NCI-H345 (cell line): Measurements from ENCODE around the gene TBX2.

Experiments
- DNase-seq: peaks from one replicate; lab custom pipeline; 2025; lab: John Stamatoyannopoulos, UW

The TBX2 gene

DNA sequence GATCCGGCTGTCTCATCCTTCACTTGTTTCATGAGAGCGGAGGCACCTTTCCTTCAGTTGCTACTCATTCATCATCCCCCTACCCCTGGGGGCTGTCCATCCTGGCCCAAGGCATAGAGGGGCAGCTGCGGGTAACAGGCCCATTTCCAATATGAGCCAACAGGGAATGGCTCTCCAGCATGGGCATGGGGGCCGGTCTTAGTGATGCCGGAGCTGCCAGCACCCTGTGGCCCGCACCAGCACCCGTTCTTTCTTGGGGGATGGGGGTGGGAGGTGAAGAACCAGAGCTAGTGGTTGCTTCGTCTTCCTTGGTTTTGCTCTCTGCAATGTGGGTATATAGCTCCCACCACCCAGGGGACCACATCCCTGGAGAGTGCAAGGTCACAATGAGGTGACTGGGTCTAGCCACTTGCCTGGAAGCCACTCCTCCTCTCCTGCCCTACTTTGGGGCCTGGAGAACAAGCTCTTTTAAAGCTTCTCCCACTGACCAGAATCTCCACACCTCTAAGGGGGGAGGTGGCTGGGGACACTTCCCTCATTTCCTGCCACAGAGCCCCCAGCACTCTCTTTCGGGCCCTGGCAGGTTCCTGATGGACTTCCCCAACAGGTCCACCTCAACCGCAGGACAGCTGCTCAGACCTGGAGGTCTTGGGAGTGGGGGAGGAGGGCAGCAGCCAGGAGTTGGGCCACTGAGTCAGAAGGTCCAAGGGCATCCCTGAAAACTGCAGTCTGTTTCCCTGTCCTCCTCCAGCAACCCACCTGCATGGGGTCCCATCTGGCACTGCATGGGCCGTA is 11.9 kb upstream of the TBX2 start:
- DNase-seq = no peak

DNA sequence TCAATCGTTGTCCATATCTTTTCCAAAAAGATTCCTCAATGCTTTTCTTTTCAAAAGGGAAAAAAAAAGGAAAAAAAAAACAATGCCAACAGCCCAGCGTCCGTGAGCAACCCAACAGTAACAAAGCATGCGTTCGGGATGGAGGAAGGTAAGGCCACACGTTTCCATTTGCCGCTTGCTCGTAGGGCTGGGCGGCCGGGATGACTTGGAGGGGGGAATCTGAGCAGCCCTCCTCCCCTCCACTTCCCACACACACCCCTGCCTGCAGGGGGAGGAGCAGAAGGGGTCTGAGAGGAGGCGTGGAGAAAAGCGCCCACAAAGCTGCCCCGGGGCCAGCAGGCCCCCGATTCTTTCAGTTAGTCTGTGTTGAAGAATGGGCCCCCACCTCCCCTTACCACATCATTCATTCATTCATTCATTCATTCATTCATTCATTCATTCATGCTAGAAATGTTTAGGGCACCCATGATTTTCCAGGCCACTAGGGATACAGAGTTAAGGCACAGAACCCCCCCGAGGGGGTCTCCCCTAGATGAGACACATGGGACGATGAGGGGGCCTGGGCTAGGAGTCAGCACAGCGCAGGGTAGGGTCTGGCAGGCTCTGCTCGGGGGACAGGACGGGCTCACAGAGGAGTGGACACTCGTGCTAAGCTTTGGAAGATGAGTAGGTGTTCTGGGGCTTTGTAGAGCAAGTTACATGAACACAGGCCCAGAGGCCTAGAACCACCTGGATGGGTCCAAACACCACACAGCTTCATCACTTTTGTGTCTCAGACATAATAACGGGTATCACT is 10.9 kb upstream of the TBX2 start:
- no peak for DNase-seq

DNA sequence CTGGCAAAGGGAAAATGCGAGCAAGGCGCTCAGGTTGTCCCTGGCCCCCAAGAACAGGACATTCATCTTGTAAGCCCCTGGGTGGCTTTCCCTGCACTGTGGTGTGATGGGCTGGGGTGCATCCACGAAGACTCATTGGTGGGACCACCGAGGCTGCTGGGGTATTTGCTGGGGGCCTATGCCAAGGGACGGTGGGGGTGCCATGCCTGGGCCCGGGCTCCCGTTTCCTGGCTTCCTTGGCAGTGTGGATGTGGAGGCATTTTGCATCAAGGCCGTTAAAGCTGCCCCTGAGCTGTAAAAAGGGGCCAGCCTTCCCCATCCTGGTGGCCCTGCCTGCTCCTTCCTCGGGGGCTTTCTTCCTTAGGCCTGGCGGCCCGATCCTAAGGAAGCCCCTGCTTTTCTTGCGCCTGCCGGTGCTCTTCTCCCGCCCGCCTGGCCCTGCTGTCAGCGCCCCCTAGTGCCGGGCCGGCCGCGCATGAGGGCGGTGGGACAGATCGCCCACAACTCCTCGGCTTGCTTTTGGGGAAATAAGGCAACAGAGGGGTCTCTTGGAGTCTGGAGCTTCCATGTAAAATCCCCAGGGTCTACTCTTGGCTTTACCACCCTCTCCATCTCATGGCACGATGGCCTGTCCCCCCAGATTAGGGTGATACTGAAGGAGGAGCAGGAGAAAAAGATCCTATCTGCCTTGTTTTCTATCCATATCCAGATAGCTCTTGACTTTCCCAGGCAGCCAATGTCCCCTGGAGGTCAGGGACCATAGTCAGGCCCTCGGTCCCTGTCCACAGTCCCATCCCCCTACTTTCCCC is 9.8 kb upstream of the TBX2 start:
- no peak for DNase-seq

DNA sequence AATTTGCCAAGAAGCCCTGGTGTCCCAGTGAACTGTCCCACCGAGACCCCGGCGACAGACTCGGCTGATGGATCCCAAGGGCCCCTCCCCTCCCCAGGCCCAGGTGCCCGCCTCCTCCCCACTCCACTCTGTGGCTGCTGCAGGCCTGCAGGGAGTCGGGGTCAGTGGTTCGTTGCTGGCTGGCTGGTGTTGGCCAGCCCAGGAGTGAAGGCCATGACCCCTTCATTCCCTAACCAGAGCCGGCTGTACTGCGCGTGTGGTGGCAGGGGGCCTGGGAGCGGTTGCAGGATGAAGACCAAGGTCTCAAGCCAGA is 9.2 kb upstream of the TBX2 start:
- DNase-seq = no peak

DNA sequence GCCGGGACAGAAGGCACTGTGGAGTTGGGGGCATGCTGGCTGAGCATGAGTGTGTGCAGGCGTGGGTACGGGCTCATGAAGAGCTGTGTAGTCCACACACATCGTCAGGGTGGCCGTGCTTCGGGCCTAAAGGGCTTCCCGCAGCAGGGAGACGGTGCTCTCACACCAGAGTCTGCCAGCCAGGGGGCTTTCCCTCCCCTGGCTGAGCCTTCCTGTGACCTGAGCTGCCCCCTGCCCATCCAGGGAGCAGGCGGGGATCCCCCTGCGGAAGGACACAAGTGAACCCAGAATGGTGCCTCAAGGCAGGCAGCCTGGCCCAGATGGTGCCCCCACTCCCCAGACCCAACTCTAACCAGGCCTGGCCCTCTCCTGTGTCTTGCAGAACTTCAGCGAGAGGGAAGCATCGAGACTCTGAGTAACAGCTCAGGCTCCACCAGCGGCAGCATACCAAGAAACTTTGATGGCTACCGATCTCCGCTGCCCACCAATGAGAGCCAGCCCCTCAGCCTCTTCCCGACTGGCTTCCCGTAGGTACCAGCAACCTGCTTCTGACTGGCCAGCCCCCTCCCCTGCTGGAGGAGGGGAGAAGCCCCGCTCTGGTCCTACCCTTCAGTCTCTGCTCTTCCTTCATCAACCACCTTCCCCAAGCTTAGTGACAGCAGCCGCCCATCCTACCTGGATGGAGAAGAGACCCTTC is 7.9 kb upstream of the TBX2 start:
- DNase-seq = no peak

DNA sequence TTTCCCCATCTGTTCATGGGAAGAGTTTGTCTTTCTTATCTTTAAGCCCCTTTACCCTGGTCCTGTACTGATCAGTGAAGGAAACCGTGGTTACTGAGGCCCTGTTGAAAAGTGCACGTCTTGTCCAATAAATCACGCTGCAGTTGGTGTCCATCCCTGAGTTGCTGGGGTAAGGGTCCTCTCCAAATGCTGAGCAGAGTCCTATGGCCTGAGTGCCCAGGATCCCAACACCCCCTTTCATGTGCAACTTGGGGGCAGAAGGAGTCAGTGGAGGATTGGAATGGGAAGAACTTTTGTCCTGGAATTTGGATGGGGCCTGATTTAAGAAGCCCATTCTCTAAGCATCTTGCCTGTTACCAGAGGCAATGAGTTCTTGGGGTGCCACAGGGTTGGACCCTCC is 7.0 kb upstream of the TBX2 start:
- no peak for DNase-seq

DNA sequence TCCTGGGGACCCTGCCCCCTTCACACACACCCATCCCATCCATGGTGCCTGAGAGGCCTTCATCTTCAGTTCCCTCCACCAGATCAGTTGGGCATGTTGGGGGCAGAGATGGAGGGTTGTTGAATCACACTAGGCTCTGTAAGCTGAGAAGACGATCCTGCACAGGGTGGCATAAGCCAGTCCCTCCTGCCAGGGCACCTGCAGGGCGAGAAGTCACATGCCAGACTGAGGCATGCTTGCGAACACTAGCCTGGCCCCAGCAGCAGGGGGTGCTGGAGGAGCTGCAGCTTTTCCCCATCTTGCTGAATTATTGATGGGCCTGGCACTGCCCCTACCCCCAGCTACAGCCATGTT is 6.1 kb upstream of the TBX2 start:
- DNase-seq = peak; percentile 23

DNA sequence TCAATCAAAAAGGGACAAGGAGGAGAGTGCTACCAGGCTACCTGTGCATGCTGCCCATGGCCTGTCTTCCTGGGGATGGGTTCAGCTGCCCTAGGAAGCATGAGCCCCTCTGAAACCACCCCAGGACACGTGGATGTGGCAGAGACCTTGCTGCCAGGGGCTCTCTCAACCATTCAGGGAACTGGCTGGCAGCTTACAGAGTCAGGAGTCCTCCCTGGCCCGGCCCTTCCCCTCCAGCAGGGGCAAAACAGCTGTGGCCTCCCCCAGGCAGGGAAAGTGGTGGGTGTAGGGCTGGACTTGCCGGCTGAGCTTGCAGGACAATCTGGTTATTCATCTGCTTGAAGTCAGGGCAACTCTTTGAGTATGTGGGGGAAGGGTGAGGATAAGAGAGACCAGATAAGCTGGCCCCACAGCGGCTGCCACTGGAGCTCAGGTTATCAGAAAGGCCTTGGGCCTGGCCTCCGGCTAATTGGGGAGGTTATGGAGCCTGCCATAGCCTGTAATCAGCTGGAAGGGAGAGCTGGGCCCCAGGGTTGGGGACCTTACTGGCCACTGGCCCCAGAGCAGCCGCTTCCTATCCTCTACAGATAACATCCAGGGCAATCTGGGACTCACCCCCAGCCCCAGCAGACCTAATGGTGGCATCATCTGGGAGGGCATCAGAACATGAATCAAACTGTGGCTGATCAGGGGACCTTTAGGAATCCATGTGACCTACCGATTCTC is 5.6 kb upstream of the TBX2 start:
- no peak for DNase-seq

DNA sequence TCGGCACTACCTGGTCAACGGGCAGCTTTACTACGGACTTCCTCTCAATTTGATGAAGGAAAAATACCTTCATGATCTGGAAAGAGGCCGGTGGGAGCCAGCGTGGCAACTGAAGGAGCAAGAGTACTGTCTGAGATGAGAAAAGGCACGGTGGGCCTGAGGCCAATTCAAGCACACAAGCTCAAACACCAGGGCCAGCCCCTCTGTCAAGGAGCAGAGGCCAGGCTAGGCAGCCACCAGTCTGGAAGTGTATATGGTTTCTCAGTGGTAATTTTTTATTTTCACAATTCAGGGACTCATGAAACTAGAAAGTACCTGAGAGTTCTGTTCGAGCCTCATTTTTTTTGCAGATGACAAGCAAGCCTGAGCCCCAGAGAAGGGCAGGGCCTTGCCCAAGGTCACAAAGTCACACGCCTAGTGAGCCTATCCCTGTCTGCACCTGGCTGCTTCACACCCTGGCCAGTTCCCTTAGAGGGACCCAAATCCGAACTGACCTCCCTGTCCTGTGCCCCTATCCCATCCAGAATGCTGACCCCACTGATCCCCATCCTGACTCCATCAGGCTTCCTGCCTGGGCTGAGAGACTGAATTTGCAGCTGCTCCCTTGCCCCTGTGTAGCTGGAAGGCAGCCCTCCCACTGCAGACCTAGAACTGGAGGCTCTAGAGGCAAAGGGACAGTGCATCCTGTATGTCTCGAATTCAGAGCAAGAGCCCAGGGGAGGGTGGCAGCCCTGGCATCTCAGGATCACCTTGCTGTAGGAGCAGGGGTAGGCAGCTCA is 4.8 kb upstream of the TBX2 start:
- no peak for DNase-seq

DNA sequence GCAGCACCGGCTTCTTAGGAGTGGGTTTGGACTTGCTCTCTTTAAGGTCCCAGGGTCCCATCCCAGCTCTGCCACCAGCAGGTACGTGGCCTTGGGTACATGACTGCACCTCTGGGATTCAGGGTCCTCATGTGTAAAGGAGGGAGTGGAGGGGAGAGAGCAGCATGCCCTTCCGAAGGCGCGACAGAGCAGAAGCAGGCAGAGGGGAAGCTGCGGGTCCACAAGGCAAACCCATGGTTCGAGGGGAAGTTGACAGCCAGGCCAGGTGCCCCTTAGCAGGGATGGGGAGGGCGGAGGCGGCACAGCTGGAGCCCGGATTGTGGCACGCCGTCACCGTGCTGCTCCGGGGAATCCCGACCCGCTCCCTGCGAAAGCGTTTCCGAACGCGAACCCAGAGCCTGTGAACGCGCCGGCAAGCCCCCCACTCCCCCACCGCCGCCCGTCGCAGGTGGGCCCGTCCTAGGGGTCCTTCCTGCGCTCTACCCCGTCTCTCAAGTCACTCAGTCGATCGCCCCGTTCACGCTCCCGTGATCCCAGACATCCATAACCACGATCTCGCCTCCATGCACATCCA is 4.1 kb upstream of the TBX2 start:
- DNase-seq = no peak

DNA sequence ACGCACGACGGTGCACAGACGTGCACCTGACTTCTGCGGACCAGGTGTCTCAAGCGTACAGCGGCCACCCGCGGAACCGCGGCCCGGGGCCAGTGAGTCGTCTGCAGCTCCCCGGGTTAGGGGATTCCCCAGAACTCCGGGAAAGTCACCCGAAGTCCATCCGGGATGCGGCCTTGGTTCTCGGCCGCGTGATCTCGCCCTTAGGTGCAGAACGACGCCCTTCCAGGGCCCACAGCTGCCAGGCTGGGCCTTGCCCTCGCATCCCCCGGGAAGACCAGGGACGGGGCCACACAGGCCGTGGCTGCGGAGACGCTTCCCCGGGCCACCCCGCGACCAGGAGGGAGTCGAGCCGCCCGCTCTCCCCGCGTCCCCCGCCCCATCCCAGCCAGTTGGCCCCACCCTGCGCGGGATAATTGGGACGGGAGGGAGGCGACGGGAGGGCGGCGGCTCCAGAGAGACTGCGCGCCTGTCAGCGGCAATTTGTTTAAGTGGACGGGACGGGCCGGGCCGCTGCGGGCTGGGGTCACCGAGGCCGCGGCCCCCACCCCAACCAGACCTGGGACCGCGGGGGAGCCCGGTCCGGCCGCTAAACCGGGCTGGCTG is 3.6 kb upstream of the TBX2 start:
- no peak for DNase-seq

DNA sequence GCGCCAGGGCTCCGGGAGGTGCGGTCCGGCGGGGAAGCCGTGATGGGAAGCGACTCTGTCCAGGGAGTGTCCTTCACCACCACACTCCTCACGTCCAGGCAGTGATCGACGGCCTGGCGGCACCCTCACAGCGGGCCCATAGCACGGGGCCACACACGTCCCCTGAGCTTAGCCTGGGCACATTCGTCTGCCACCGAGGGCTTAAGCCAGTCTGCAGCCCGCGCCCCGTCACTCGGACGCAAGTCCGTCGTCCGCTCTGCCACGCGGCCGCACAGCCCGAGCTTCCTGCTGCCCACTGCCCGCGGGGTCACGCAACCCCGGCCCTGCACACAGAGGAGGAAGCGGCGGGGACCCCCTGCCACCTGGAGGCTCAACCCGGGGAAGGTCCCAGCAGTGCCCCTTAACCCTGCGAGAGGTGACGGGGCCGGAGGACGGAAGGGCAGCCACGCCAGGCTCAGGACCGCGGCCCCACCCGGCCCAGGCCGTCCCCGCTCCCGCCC is 3.0 kb upstream of the TBX2 start:
- no peak for DNase-seq

DNA sequence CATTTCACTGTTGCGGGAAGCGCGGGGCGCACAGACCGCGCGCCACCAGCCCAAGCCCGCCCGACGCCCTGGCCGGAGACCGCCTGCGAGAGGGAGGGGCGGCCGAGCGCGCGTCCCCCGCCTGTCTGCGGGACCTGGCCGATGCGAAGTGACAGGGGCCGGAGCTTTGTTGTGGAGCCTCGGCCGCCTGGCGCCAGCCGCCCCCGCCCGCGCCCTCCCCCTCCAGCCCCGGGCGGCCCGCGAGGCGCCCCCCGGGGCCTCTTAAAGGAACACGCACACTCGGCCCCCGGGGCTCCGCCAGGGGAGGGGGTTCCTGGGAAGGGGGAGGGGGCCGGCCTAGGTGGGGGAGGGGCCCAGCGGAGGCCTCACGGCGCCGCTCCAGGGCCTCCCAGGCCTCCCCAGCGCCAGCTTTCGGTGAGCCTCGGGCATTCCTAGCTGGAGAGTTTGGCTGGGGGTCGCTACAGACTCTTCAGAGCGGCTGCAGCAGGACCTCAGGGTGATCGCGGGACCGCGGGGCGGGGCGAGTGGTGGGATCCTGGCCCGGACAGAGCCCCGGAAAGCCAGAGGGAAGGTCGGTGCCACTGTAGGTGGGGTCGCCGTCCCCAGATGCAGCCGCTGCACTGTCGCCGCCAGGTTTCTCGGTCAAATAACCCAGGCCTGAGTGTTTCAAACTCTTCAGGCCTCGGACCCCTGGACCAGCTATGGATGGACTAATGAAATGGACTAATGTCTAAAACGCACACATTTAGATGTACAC is 2.4 kb upstream of the TBX2 start:
- DNase-seq = no peak

DNA sequence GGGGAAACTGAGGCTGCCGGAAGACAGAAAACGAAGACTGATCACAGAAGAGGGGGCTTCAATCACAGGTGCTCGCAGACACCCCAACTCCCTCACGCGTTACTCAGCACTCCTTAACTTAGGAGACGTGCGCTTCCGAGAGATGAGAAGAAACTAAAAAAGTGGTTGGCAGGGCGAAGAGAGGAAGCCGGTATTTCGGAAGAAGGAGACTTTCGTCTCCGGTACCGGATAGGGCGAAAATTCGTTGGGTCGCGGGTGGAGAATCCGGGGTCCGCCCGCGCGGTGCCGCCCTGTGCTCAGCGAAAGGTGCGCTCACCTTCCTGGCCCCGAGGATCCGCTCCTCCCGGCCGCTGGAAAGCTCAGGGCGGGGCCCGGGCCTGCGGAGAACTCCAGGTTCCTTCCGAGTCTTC is 917 bp upstream of the TBX2 start:
- DNase-seq = no peak

DNA sequence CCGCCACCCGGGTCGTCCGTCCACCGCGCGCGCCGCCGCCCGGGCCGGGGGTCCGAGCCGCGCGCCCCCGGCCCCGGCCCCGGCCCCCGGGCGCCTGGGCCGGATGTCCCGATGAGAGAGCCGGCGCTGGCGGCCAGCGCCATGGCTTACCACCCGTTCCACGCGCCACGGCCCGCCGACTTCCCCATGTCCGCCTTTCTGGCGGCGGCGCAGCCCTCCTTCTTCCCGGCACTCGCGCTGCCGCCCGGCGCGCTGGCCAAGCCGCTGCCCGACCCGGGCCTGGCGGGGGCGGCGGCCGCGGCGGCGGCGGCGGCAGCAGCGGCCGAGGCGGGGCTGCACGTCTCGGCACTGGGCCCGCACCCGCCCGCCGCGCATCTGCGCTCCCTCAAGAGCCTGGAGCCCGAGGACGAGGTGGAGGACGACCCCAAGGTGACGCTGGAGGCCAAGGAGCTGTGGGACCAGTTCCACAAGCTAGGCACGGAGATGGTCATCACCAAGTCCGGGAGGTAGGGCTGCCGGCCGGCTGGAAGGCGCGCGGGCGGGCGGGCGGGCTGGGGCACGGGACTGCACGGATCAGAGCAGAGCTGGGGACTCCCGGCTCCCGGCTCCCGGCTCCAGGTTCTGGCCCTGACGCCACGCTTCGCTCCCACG is 548 bp downstream of the TBX2 start:
- DNase-seq = no peak

DNA sequence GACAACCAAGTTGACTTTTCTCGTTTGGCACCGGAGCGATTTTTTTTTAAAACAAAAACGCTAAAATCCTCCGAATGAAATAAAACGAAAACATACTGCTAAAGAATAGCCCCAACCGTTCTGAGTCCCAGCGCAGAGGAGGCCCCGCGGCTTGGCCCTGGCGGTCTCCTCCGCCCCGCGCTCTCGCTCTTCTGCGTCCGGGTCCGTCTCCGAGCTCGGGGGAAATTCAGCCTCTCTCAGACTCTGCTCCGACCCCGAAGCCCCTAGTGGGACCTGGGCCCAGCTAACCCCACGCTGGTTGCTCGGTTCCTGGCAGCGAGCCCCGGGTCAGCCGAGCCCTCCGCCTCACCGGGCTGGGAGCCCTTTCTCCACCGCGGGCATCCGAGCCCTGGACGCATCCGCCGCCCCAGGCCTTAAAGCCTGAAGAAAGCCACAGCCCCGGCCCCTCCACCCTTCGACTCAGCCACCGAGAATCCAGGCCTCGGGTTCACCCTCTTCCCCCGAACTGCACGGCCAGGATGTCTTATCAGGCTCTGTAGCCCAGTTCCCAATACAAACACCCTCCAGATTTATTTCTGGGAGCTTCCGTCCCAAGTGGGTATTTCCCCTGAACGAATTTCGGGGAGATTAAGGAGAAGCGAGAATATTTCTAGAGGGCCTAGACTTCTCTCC is 1.2 kb downstream of the TBX2 start:
- no peak for DNase-seq

DNA sequence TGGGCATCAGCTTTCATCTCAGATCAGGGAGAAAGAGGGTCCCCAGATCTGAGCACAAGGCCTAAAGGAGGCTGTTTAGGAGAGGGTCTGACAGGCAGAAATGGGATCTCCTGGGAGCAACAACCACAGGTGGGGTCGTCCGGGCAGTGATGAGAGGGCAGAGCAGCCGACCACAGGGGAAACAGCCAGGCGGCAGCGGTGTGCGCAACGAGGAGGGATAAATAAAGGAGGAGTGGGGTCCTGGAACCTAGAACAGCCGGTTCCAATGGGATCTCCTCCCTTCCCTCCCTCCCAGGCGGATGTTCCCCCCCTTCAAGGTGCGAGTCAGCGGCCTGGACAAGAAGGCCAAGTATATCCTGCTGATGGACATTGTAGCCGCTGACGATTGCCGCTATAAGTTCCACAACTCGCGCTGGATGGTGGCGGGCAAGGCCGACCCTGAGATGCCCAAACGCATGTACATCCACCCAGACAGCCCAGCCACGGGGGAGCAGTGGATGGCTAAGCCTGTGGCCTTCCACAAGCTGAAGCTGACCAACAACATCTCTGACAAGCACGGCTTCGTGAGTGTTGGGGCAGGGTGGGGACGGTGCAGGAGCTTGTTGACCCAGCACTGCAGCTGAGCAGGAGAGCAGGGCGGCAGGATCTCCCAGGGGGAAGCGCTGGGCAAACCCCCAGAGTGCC is 1.9 kb downstream of the TBX2 start:
- no peak for DNase-seq
